ENCODE measurements around the gene RUFY3.
"Not testable (repeated sequence)": the region's sequence is repeated elsewhere in the genome, so short reads cannot be mapped to it uniquely, and the experiment has no call there.

Gene RUFY3

GRCh38 chr4:70839589-70840093 lies 117.9 kb downstream of the RUFY3 start, which contains the start of gene GRSF1:
Gene GRSF1, minus strand, starts transcription at chr4:70839890. Its CDS starts 63 bp downstream, at chr4:70839827.
- peak within 1 kb of the TSS; percentile 95 for H3K4me3 ChIP-seq (ENCODE audit: low read depth, low read length)
- no peak for TF ChIP-seq CTCF (IDR thresholded peaks at IDR 0.05; ENCODE audit: low read depth, low read length)

- H3K4me3 ChIP-seq (ENCODE audit: low read depth, low read length), result not testable (repeated sequence)
Observed at GRCh38 chr4:70840137-70840536, 118.4 kb downstream of the RUFY3 start.

- H3K4me3 ChIP-seq (ENCODE audit: low read depth, low read length), result not testable (repeated sequence)
Observed at GRCh38 chr4:70840631-70841030, 118.9 kb downstream of the RUFY3 start.

- H3K4me3 ChIP-seq (ENCODE audit: low read depth, low read length), result no peak overlapping the region
- no peak for TF ChIP-seq CTCF (IDR thresholded peaks at IDR 0.05; ENCODE audit: low read depth, low read length)
Observed at GRCh38 chr4:70841211-70841610, 119.4 kb downstream of the RUFY3 start.

- H3K4me3 ChIP-seq (ENCODE audit: low read depth, low read length), result no peak overlapping the region
- no peak for TF ChIP-seq CTCF (IDR thresholded peaks at IDR 0.05; ENCODE audit: low read depth, low read length)
Observed at GRCh38 chr4:70841951-70842350, 120.2 kb downstream of the RUFY3 start.

- TF ChIP-seq CTCF (IDR thresholded peaks at IDR 0.05; ENCODE audit: low read depth, low read length), result no peak
- H3K4me3 ChIP-seq (ENCODE audit: low read depth, low read length), result no peak overlapping the region
Observed at GRCh38 chr4:70842761-70843435, 121.1 kb downstream of the RUFY3 start.

GRCh38 chr4:70844180-70844579 lies 122.4 kb downstream of the RUFY3 start:
- no peak for TF ChIP-seq CTCF (IDR thresholded peaks at IDR 0.05; ENCODE audit: low read depth, low read length)
- H3K4me3 ChIP-seq (ENCODE audit: low read depth, low read length), result no peak overlapping the region

GRCh38 chr4:70849291-70849690 lies 127.5 kb downstream of the RUFY3 start:
- no peak overlapping the region for H3K4me3 ChIP-seq (ENCODE audit: low read depth, low read length)
- TF ChIP-seq CTCF (IDR thresholded peaks at IDR 0.05; ENCODE audit: low read depth, low read length), result no peak
